G401 (cell line): ENCODE results near the gene NGRN. TPM values are rescaled to one million over a fixed set of nuclear protein-coding genes. Genes with fewer than 3 reads are reported as not detected.
"Not testable (repeated sequence)": the region's sequence is repeated elsewhere in the genome, so short reads cannot be mapped to it uniquely, and the experiment has no call there.

Experiments used
- DNase-seq: peaks from one replicate; pipeline ENCODE4 v3.0.0-alpha.2; 2015; ENCODE audit warnings: low spot score
- in situ Hi-C: cut with HindIII; loops from 2 replicates; pipeline ENCODE4 v1.10.0; 2016; ENCODE audit warnings: low sequenced_read_pairs, mixed read lengths
- total RNA-seq: library from RNA; depleted of rRNA; stranded (reverse); fragments of >200 nt; shearing (Covaris generic); gene quantifications from 2 replicates; pipeline ENCODE4 v1.2.3, GENCODE V29; 2014

Gene NGRN
- total RNA-seq, 1 experiment from 2014 or later = 114 TPM

DNA sequence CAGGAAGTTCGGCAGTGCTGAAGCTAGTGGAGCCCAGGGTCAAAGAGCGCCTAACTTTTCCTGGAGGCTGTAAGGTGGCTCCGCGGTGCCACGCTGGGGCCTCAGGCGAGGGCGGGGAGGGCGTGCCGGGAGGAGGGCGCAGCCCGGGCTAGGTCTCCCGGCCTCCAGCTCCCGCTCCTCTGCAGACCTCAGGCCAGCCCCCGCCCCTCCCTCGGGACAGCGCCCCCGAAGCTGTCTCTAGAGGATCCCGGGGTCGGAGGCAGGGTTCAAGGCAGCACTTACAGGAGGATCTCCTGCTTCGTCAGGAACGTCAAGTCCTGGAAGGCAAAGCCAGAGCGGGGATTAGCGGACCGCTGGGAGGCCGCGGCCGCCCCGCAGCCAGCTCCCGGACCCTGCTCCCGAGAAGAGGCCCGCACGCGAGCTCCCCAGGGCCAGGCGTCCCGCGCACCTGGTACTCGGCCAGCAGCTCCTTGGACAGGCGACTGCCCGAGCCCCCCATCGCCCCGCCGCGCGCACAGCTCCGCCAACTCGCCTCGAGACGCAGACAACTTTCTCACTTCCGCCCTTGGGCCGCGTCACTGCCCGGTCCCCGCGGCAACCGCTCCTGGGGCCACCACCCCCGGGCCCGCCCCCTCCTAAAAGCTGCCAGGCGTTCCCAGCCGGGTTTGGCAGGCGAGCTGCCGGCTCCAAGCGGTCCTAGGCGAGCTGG, 31.9 kb upstream of the NGRN start, which contains the start of gene CIB1:
Gene CIB1 (minus strand): TSS at position 555 of the 709 bp plus-strand sequence. CDS start 56 bp downstream, at position 499.
- DNase-seq = peak; percentile 46
- in situ Hi-C loops = no loop called here

DNA sequence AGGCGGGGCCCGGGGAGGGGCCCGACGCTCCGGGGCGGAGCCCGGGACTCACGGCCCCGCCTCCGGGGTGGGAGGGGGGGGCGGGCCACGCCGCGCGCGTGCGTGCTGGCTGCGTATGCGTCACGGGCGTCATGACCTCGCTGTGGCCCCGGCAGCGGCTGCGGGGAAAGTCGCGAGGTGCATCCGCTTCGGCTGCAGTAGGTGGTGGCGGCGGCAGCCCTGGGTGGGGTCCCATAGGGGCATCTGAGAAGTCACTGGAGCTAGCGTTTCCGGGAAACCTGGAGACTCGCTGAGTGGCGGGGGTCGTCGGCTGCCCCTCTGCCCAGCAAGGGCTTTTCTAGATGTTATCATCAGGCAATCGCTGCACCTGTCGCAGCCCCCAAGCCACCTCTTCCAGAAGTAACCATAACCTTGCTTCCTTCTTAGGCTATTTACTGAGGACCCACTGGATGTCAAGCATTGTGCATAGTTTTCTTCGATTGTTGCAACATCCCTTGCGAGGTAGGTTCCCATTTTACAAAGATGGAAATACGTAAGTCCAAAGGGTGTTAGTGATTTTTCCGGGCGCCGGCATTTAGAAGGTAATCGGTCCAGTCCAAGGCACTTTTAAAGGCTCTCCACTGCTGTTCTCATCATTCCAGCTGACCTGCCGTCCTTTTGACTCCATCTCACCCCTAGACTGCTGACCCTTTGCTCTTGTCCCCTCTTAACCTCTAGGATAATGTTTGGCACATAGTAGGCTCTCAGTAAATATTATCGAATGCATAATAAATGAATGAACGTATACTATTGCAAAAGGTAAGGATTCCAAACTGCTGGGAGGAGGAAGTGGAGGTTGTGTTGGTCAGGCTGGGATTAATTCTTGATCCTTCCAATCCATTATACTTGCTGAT, 31.1 kb upstream of the NGRN start, which contains the start of gene GDPGP1:
Gene GDPGP1 (plus strand): TSS at position 114 of the 893 bp plus-strand sequence. CDS start 6,700 bp downstream, outside the sequence.
- DNase-seq = peak; percentile 95
- in situ Hi-C loops = no loop called here

DNA sequence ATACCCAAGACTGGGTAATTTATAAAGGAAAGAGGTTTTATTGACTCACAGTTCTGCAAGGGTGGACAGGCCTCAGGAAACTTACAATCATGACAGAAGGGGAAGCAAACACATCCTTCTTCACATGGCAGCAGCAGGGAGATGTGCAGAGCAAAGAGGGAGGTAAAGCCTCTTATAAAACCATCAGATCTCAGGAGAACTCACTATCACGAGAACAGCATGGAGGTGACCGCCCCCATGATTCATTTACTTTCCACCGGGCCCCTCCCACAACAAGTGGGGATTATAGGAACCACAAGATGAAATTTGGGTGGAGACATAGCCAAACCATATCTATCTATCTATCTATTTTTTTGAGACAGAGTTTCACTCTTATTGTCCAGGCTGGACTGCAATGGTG, 26.1 kb upstream of the NGRN start:
- in situ Hi-C loops = no loop called here
- no peak for DNase-seq

DNA sequence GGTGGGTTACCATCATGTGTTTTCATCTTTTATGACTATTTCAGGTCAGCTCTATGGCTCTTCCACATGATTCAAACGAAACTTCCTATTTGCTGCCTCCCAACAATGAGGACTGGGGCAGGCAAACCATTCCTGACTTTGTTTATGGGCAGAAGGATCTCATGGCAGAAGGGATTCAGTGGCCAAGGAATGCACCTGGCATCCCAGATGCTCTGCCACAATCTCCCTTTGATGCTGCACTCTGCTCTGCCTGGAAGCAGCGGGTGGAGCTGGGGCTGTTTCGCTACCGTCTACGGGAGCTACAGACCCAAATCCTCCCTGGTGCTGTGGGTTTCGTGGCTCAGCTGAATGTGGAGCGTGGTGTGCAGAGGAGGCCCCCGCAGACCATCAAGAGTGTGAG, 24.6 kb upstream of the NGRN start:
- DNase-seq = peak; percentile 81
- in situ Hi-C loops = no loop called here

DNA sequence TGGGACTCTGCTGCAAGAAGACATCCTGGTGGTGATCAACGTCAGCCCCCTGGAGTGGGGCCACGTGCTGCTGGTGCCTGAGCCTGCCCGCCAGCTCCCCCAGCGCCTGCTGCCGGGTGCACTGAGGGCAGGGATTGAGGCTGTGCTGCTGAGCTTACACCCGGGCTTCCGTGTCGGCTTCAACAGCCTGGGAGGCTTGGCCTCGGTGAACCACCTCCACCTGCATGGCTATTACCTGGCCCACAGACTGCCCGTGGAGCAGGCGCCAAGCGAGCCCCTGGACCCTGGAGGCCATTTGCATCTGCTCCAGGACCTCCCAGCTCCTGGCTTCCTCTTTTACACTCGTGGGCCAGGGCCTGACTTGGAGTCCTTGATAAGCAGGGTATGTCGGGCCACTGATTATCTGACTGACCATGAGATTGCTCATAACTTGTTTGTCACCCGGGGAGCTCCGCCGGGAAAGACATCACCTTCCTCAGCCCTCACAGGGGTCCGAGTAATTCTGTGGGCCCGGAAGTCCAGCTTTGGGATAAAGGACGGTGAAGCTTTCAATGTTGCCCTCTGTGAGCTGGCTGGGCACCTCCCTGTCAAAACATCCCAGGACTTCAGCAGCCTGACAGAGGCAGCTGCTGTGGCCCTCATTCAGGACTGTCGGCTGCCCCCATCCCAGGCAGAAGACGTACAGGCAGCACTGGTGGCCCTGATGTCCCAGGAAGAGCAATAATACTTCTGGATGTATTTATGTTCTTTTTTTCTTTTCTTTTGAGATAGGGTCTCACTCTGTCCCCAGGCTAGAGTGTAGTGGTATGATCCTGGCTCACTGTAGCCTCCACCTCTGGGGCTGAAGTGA, 23.9 kb upstream of the NGRN start:
- no peak for DNase-seq
- in situ Hi-C loops = no loop called here

DNA sequence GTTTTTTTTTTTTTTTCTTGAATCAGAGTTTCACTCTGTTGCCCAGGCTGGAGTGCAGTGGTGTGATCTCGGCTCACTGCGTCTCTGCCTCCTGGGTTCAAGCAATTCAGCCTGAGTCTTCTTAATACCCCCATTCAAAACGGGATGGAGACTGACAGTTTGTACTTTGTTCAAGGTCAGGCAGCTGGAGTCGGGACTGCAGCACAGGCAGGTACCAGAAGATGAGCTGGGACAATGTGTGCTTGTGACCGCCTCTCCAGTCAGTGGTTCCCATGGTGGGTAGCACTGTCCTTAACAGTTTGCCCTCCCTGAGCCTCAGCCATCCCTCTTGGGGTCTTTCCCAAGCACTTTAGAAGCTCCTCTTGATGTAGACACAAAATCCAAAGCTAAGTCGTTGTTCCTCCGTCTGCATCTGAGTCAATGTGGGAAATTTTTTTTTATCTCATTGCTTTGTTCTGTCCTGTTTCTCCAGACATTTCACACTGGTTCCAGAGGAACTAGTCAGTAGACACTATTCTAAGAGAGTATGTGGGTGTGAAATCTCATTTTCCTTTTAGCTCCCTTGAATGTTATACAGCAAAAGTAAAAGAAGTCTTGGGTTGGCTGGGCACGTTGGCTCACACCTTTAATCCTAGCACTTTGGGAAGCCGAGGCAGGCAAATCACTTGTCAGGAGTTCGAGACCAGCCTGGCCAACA, 21.4 kb upstream of the NGRN start:
- no peak for DNase-seq
- in situ Hi-C loops = no loop called here

DNA sequence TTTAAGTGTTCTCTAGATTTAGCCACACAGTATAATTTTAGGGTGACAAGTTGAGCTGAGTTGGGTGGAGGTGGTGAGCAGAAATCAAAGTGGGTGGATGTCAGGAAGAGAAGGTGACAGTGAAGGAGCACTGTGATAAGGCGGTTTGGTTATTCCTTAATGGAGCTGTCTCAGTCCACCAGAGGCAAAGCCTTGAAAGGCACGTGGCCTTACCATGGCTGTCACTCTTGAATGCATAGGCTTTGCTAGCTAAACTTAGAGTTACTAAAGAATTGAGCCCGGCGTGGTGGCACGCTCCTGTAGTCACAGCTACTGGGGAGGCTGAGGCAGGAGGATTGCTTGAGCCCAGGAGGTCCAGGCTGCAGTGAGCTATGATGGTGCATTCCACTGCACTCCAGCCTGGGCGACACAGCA, 16.7 kb upstream of the NGRN start:
- DNase-seq = no peak
- in situ Hi-C loops = no loop called here

DNA sequence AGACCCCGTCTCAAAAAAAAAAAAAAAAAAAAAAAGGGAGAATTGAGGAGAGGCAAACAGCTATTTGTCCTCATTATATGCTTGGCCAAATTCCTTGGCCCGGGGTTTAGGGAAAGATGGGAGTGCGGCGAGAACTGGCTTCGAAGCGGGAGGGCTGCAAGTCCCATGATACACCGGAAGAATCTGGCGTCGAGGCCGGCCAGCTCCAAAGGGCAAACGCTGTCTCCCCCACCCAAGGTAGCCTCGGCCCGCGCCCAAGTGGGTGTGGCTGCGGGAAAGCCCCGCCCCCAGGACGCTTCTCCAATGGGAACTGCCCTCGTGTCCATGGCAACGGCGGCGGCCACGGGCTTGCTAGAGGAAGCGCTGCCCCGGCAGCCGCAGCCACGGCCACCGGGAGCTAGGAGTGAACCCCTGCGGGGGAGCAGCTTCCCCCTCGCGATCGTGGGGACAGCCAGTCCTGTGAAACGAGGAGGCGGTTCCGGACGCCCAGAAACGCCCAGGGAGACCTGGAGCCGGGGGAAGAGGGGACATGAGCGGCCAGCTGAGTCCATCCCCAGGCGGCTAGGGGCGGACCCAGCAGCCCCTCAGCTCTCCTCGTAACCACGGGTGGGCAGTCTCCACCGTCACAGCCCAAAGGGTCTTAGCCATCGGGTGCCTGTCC, 16.1 kb upstream of the NGRN start, which contains the start of gene TTLL13:
Gene TTLL13 (plus strand): TSS at position 354 of the 661 bp plus-strand sequence. CDS start 1,075 bp downstream, outside the sequence.
- DNase-seq = peak; percentile 91
- in situ Hi-C loops = no loop called here

DNA sequence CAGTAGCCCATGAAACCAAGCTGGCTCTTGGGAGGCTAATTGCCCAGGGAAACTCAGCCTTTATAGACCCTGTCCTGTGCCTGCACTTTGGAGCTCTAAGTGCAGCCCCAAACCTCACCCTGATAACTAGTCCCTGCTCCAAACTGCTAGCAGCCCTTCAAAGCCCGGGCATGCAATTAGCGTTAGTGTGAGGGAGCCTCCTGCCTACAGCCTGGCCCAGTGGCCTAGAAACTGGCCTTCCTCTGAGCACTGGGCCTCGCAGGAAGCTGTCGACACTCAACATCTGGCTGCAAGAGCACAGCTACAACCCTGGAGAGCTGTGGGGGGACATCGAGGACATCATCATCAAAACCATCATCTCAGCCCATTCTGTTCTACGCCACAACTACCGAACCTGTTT, 7.7 kb upstream of the NGRN start:
- DNase-seq = no peak
- in situ Hi-C loops = no loop called here

DNA sequence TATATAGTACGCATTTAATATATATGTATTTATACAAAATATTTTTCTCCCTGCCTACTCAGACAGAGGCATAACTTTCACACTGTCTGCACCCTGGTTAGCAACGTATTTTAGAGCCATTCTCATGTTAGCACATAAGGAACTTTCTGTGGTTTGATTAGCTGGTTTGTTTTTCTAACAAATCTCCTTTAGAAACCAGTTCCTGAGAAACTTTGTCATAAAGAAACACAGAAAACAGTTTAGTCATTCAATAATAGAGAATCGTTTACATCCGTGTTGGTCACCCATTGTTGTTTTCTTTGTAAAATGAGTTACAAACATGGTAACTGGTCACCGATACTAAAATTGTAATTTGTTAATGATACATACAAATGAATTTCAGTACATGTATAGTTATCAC, 5.9 kb upstream of the NGRN start:
- in situ Hi-C loops = no loop called here
- DNase-seq = no peak

DNA sequence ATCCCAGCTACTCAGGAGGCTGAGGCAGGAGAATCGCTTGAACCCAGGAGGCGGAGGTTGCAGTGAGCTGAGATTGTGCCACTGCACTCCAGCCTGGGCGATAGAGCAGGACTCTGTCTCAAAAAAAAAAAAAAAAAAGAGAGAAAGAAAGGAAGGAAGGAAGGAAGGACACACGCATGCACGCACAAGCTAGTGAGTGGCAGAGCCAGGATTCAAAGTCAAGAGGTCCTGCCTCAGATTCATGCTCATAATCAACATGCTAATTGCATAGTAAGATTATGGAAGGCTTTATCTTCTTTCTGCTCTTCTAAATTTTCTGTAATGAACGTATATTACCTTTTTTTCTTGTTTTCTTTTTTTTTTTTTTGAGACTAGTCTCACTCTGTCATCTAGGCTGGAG, 4.7 kb upstream of the NGRN start:
- DNase-seq, in situ Hi-C loops: not testable (repeated sequence)

DNA sequence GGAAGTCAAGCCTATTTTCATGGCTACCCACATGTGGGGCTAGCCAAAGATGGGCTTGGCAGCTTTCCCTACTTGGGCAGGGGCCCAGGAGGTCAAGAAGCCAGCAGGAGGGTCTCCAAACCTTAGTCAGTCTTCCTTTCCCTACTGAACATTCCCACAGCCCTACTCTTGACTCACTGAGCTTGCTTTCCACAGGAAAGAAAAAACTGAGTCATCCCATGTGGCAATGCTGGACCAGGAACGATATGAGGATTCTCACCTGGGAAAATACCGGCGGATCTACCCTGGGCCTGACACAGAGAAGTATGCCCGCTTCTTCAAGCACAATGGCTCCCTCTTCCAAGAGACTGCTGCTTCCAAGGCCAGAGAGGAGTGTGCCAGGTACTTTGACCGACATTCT, 3.7 kb upstream of the NGRN start:
- in situ Hi-C loops = no loop called here
- no peak for DNase-seq

DNA sequence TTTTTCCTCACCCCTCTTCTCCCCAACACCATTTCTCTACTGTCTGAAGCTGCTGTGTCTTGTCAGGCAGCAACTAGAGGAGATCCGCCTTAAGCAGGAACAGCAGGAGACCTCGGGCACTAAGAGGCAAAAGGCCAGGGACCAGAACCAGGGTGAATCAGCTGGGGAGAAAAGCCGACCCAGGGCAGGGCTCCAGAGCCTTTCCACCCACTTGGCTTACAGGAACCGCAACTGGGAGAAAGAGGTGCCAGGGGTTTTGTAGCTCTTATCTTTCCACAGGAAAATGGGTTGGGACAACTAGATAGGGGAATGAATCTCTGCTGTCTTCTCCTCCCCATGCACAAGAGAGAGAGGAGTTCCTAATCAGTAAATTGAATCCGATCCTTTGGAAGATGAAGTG, 3.0 kb upstream of the NGRN start:
- in situ Hi-C loops = no loop called here
- DNase-seq = no peak

DNA sequence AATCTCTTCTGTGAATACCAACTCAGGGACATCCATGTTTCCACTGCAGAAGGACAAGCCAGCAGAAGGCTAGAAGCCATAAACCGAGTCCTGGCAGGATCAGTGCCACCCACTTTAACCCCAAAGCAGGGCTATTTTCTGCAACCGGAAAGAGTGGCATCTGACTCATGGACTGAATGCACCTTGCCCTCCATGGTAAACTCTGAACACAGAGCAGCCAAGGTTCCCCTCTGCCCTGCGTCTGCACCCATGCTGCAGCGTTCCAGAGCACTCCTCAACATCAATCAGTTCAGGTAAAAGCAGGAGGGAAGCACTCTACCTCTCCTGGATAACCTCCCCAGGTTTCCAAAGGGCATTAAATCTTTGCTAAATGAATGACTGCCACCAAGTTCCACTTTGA, 801 bp upstream of the NGRN start:
- no peak for DNase-seq
- in situ Hi-C loops = no loop called here

DNA sequence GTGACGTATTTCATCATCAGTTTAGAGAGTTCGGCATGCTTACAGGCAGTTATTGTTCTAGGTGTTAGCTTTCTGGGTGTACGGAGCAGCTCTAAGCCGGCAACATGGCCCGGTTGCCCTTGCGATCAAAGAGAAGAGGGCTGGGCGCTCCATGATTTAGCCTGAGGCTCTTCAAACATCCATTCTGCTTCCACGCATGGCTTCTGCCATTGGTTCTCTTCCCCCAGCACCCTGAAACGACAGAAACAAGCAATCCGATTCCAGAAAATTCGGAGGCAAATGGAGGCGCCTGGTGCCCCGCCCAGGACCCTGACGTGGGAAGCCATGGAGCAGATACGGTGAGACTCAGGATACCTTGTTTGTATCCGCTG, 574 bp downstream of the NGRN start:
- in situ Hi-C loops = no loop called here
- DNase-seq = peak; percentile 59

DNA sequence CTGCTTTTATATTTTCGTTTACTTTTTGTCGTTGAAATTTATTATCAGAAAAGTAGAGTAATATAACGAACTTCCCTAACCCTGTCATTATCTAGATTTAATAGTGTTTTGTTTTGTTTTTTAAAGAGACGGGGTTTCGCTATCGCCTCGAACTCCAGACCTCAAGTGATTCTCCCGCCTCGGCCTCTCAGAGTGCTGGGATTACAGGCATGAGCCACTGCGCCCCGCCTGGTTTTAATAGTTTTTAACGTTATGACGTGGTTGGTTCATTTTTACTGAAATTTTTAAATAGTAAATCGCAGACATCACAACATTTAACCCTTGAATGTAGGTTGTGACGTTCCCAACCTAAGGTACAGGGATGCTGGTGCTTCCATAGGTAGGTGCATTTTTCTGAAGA, 1.0 kb downstream of the NGRN start:
- in situ Hi-C loops = no loop called here
- DNase-seq = no peak

DNA sequence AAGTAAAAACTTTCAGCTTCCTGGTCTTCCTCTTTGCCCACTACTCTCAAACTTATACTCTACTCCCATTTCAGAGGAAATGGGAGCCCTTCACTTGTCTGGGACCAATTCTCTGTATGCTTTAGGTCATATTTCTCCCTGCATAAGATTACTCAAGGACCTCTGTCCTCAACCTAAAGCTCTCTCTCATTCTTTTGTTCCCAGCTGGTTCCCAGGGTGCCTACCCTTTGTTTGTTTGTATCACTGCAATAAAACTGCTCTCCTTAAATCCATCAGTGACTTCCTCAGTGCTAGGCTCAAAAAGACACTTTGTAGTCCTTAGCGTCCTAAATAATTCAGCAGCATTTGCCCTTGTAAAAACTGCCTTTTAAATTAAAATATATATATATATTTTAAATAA, 2.9 kb downstream of the NGRN start:
- in situ Hi-C loops = no loop called here
- DNase-seq = no peak

DNA sequence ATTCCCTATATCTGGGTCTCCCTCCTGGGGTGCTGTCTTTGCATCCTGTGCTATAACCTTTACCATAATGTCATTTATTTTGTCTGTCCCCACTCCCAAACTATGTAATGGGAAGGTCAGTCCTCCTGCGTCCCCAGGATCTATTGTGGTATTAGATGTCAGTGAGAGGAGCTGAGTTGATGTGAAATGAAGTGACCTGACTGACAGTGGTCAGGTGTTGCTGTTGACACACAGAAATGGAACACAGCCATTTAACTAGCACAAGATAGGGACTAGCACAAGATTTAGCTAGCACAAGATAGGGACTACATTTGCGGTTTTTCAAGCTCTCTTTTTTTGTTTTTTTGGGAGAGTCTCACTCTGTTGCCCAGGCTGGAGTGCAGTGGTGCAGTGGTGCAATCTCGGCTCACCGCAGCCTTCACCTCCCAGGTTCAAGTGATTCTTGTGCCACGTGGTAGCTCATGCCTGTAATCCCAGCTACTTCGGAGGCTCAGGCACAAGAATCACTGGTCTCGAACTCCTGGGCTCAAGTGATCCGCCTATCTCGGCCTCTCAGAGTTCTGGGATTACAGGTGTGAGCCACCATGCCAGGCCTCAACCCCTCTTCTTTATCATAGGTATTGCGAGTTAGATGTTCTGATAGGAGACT, 5.2 kb downstream of the NGRN start:
- in situ Hi-C loops = no loop called here
- DNase-seq = no peak
